GM18519 (cell line): ENCODE results near the gene PC.

ENCODE experiments used
- ATAC-seq: cut with Tn5 transposase; IDR thresholded peaks from one replicate; pipeline ENCODE4 v1.9.1; 2021; ENCODE audit warnings: mild to moderate bottlenecking, moderate library complexity; ENCODE audit not compliant: unreplicated experiment, low FRiP score

PC gene

GRCh38 chr11:66914505-66914904, 43.7 kb downstream of the PC start:
- no peak for ATAC-seq

- no peak for ATAC-seq
Measured at GRCh38 chr11:66912911-66913310, 45.3 kb downstream of the PC start.

- no peak for ATAC-seq
Measured at GRCh38 chr11:66912361-66912760, 45.8 kb downstream of the PC start.

- no peak for ATAC-seq
Measured at GRCh38 chr11:66910669-66911068, 47.5 kb downstream of the PC start.

- ATAC-seq = no peak
Measured at GRCh38 chr11:66910016-66910415, 48.2 kb downstream of the PC start.

- ATAC-seq = no peak
Measured at GRCh38 chr11:66909181-66909580, 49.0 kb downstream of the PC start.

GRCh38 chr11:66907751-66908630, 50.2 kb downstream of the PC start:
- ATAC-seq = no peak

- ATAC-seq = no peak
Measured at GRCh38 chr11:66906061-66906733, 52.0 kb downstream of the PC start.

- ATAC-seq = no peak
Measured at GRCh38 chr11:66905631-66906030, 52.6 kb downstream of the PC start.

- no peak for ATAC-seq
Measured at GRCh38 chr11:66904981-66905521, 53.1 kb downstream of the PC start.

GRCh38 chr11:66904561-66904960, 53.6 kb downstream of the PC start:
- no peak for ATAC-seq

GRCh38 chr11:66904055-66904454, 54.1 kb downstream of the PC start:
- ATAC-seq = no peak

GRCh38 chr11:66902486-66903177, 55.6 kb downstream of the PC start:
- no peak for ATAC-seq

GRCh38 chr11:66901964-66902390, 56.2 kb downstream of the PC start:
- ATAC-seq = no peak

- no peak for ATAC-seq
Measured at GRCh38 chr11:66894141-66894540, 64.0 kb downstream of the PC start.

GRCh38 chr11:66892911-66893310, 65.3 kb downstream of the PC start:
- no peak for ATAC-seq

GRCh38 chr11:66891851-66892660, 66.1 kb downstream of the PC start:
- peak; percentile 54 for ATAC-seq

GRCh38 chr11:66889960-66890359, 68.2 kb downstream of the PC start:
- ATAC-seq = no peak

- ATAC-seq = no peak
Measured at GRCh38 chr11:66888282-66888681, 69.9 kb downstream of the PC start.

- ATAC-seq = no peak
Measured at GRCh38 chr11:66887526-66887925, 70.7 kb downstream of the PC start.
